Esophagus squamous epithelium (tissue), 4 donors: ENCODE measurements around the gene PLXND1.

Experiments used
- CTCF ChIP-seq, 6 experiments: fragments of 450-650 bp in 4 of 6; fragments of 200-600 bp in 2 of 6; sonication (generic) in 2 of 6; IDR thresholded peaks; one replicate each; pipeline ENCODE4 v1.5.1; 2016 to 2019; ENCODE audit warnings: antibody characterized with exemption in 6 of 6, mild to moderate bottlenecking in 4 of 6, moderate library complexity in 4 of 6
- POLR2A ChIP-seq, 4 donors: fragments of 450-650 bp; IDR thresholded peaks; one replicate each; pipeline ENCODE4 v1.6.1; 2017; ENCODE audit warnings: antibody characterized with exemption in 4 of 4, mild to moderate bottlenecking in 4 of 4, moderate library complexity in 3 of 4

- TF ChIP-seq CTCF (IDR thresholded peaks at IDR 0.05) (no peak), POLR2A (IDR thresholded peaks at IDR 0.05) (no peak)
These were observed 93.9 kb downstream of the PLXND1 start for GRCh38 chr3:129512595-129512994.
